Measurements from ENCODE around the gene CDH13. TPM values are rescaled to one million over a fixed set of nuclear protein-coding genes. Genes with fewer than 3 reads are reported as not detected.

CDH13 gene
- total RNA-seq, 1 experiment from 2014 or later: 49.3 TPM

- no peak for DNase-seq (ENCODE audit: unreplicated experiment)
- no TSS peak for BruUV-seq (replicated peaks)
- POLR2A ChIA-PET: no interaction called here
- no peaks in the 10 kb centered on the region for H3K4me1 Mint-ChIP-seq (ENCODE audit: insufficient read depth, unreplicated experiment)
- peaks cover 4% of the 10 kb centered on the region for H3K36me3 Mint-ChIP-seq (ENCODE audit: insufficient read depth, unreplicated experiment)
- intact Hi-C loops (cut with micrococcal nuclease): no loop called here
- no peaks in the 10 kb centered on the region for H3K27me3 Mint-ChIP-seq (ENCODE audit: insufficient read depth, unreplicated experiment)
- no peak overlapping the region for H3K27ac Mint-ChIP-seq (ENCODE audit: low read depth, unreplicated experiment)
- H3K4me3 Mint-ChIP-seq (ENCODE audit: unreplicated experiment): no peak overlapping the region
- peaks cover 7% of the 10 kb centered on the region for H3K9me3 Mint-ChIP-seq (ENCODE audit: unreplicated experiment)
- CTCF ChIA-PET: no interaction called here
- no peak for TF ChIP-seq CTCF (IDR thresholded peaks at IDR 0.05; ENCODE audit: unreplicated experiment)
These were observed 251.7 kb downstream of the CDH13 start for GRCh38 chr16:82878466-82878865.

GRCh38 chr16:82880346-82880745 lies 253.6 kb downstream of the CDH13 start:
- intact Hi-C loops (cut with micrococcal nuclease): no loop called here
- H3K27me3 Mint-ChIP-seq (ENCODE audit: insufficient read depth, unreplicated experiment): no peaks in the 10 kb centered on the region
- no peak overlapping the region for H3K4me3 Mint-ChIP-seq (ENCODE audit: unreplicated experiment)
- H3K4me1 Mint-ChIP-seq (ENCODE audit: insufficient read depth, unreplicated experiment): no peaks in the 10 kb centered on the region
- no TSS peak for BruUV-seq (replicated peaks)
- H3K36me3 Mint-ChIP-seq (ENCODE audit: insufficient read depth, unreplicated experiment): peaks cover 4% of the 10 kb centered on the region
- no peak overlapping the region for H3K27ac Mint-ChIP-seq (ENCODE audit: low read depth, unreplicated experiment)
- DNase-seq (ENCODE audit: unreplicated experiment): no peak
- ChIA-PET CTCF (no interaction called here), POLR2A (no interaction called here)
- TF ChIP-seq CTCF (IDR thresholded peaks at IDR 0.05; ENCODE audit: unreplicated experiment): no peak
- H3K9me3 Mint-ChIP-seq (ENCODE audit: unreplicated experiment): peaks cover 7% of the 10 kb centered on the region

GRCh38 chr16:82881516-82881915 lies 254.7 kb downstream of the CDH13 start:
- ChIA-PET CTCF (no interaction called here), POLR2A (interaction anchor here (0.6 kb wide), 1 partner anchor 40 kb away, joined by 3 read pairs; no protein-coding TSS in a partner anchor)
- Mint-ChIP-seq H3K4me1 (ENCODE audit: insufficient read depth, unreplicated experiment) (no peaks in the 10 kb centered on the region), H3K36me3 (ENCODE audit: insufficient read depth, unreplicated experiment) (peaks cover 2% of the 10 kb centered on the region), H3K9me3 (ENCODE audit: unreplicated experiment) (peaks cover 7% of the 10 kb centered on the region), H3K27ac (ENCODE audit: low read depth, unreplicated experiment) (no peak overlapping the region), H3K27me3 (ENCODE audit: insufficient read depth, unreplicated experiment) (no peaks in the 10 kb centered on the region), H3K4me3 (ENCODE audit: unreplicated experiment) (no peak overlapping the region)
- DNase-seq (ENCODE audit: unreplicated experiment): no peak
- intact Hi-C loops (cut with micrococcal nuclease): no loop called here
- no TSS peak for BruUV-seq (replicated peaks)
- no peak for TF ChIP-seq CTCF (IDR thresholded peaks at IDR 0.05; ENCODE audit: unreplicated experiment)

GRCh38 chr16:82882226-82882625 lies 255.5 kb downstream of the CDH13 start:
- Mint-ChIP-seq H3K27me3 (ENCODE audit: insufficient read depth, unreplicated experiment) (no peaks in the 10 kb centered on the region), H3K9me3 (ENCODE audit: unreplicated experiment) (peaks cover 7% of the 10 kb centered on the region), H3K36me3 (ENCODE audit: insufficient read depth, unreplicated experiment) (no peaks in the 10 kb centered on the region), H3K27ac (ENCODE audit: low read depth, unreplicated experiment) (no peak overlapping the region), H3K4me3 (ENCODE audit: unreplicated experiment) (no peak overlapping the region), H3K4me1 (ENCODE audit: insufficient read depth, unreplicated experiment) (no peaks in the 10 kb centered on the region)
- TF ChIP-seq CTCF (IDR thresholded peaks at IDR 0.05; ENCODE audit: unreplicated experiment): no peak
- intact Hi-C loops (cut with micrococcal nuclease): no loop called here
- no peak for DNase-seq (ENCODE audit: unreplicated experiment)
- no TSS peak for BruUV-seq (replicated peaks)
- POLR2A ChIA-PET: no interaction called here
- CTCF ChIA-PET: interaction anchor here (1.0 kb wide), 1 partner anchor 618 kb away, joined by 3 read pairs; no protein-coding TSS in a partner anchor

Measured in MCF 10A (cell line).